Stimulated activated CD4-positive, alpha-beta T cell treated with anti-CD3 and anti-CD28 coated beads, Interleukin-15, amount 100 ng/mL, for 24 hours (primary cell): Measurements from ENCODE around the gene TOGARAM2.
"Not testable (repeated sequence)": the region's sequence is repeated elsewhere in the genome, so short reads cannot be mapped to it uniquely, and the experiment has no call there.

Experiments used
- DNase-seq: peaks from one replicate; pipeline ENCODE4 v3.0.0-alpha.2; 2020

The TOGARAM2 gene

GRCh38 chr2:29079887-29080286 lies 98.8 kb downstream of the TOGARAM2 start:
- no peak for DNase-seq

- DNase-seq: no peak
Observed at GRCh38 chr2:29080886-29081743, 100.0 kb downstream of the TOGARAM2 start.

GRCh38 chr2:29082804-29083495 lies 101.9 kb downstream of the TOGARAM2 start:
- no peak for DNase-seq

- no peak for DNase-seq
Observed at GRCh38 chr2:29084554-29084953, 103.5 kb downstream of the TOGARAM2 start.

- not testable (repeated sequence) for DNase-seq
Observed at GRCh38 chr2:29090311-29090710, 109.2 kb downstream of the TOGARAM2 start.

- DNase-seq: no peak
Observed at GRCh38 chr2:29096969-29097368, 115.9 kb downstream of the TOGARAM2 start.

GRCh38 chr2:29097569-29097968 lies 116.5 kb downstream of the TOGARAM2 start:
- DNase-seq: no peak

- DNase-seq: no peak
Observed at GRCh38 chr2:29100564-29100963, 119.5 kb downstream of the TOGARAM2 start.
